Duodenal mucosa (tissue), 2 donors: ENCODE measurements around the gene DPYSL4.

Source experiments
- H3K27ac ChIP-seq: one replicate; pipeline ENCODE4 v1.7.0; 2013; ENCODE audit warnings: low read depth, low read length
- H3K27me3 ChIP-seq, 2 donors: one replicate each; pipeline ENCODE4 v1.7.0; 2013; ENCODE audit warnings: low read length in 2 of 2, control low read depth in 1 of 2; ENCODE audit not compliant: insufficient read depth in 2 of 2, control insufficient read depth in 1 of 2
- H3K36me3 ChIP-seq, 2 donors: one replicate each; pipeline ENCODE4 v1.7.0; 2013; ENCODE audit warnings: low read length in 2 of 2, control low read depth in 1 of 2; ENCODE audit not compliant: insufficient read depth in 2 of 2, control insufficient read depth in 1 of 2
- H3K4me1 ChIP-seq, 2 donors: one replicate each; pipeline ENCODE4 v1.7.0; 2013; ENCODE audit warnings: low read length in 2 of 2, control low read depth in 1 of 2; ENCODE audit not compliant: insufficient read depth in 2 of 2, control insufficient read depth in 1 of 2
- H3K4me3 ChIP-seq, 2 donors: one replicate each; pipeline ENCODE4 v1.7.0; 2013; ENCODE audit warnings: low read length in 2 of 2, low read depth in 1 of 2
- H3K9ac ChIP-seq, 2 donors: one replicate each; pipeline ENCODE4 v1.7.0; 2013; ENCODE audit warnings: low read length in 2 of 2, low read depth in 1 of 2
- H3K9me3 ChIP-seq, 2 donors: one replicate each; pipeline ENCODE4 v1.7.0; 2013; ENCODE audit warnings: low read length in 2 of 2, control low read depth in 1 of 2; ENCODE audit not compliant: control insufficient read depth in 1 of 2

The DPYSL4 gene

GRCh38 chr10:132149917-132150316 lies 36.8 kb upstream of the DPYSL4 start:
- no peak overlapping the region for H3K27ac ChIP-seq
- no peaks in the 10 kb centered on the region for H3K27me3 ChIP-seq
- no peak overlapping the region for H3K9ac ChIP-seq
- no peaks in the 10 kb centered on the region for H3K36me3 ChIP-seq
- H3K4me1 ChIP-seq: no peaks in the 10 kb centered on the region
- H3K9me3 ChIP-seq: no peaks in the 10 kb centered on the region
- no peak overlapping the region for H3K4me3 ChIP-seq

GRCh38 chr10:132150777-132151176 lies 36.0 kb upstream of the DPYSL4 start:
- no peak overlapping the region for H3K9ac ChIP-seq
- no peak overlapping the region for H3K4me3 ChIP-seq
- no peaks in the 10 kb centered on the region for H3K36me3 ChIP-seq
- no peaks in the 10 kb centered on the region for H3K27me3 ChIP-seq
- H3K9me3 ChIP-seq: no peaks in the 10 kb centered on the region
- H3K27ac ChIP-seq: no peak overlapping the region
- H3K4me1 ChIP-seq: no peaks in the 10 kb centered on the region

GRCh38 chr10:132151286-132151950 lies 35.3 kb upstream of the DPYSL4 start:
- no peaks in the 10 kb centered on the region for H3K4me1 ChIP-seq
- no peaks in the 10 kb centered on the region for H3K27me3 ChIP-seq
- H3K9me3 ChIP-seq: no peaks in the 10 kb centered on the region
- H3K27ac ChIP-seq: no peak overlapping the region
- no peak overlapping the region for H3K4me3 ChIP-seq
- H3K36me3 ChIP-seq: no peaks in the 10 kb centered on the region
- no peak overlapping the region for H3K9ac ChIP-seq

- Histone ChIP-seq H3K9me3 (no peaks in the 10 kb centered on the region), H3K9ac (no peak overlapping the region), H3K36me3 (no peaks in the 10 kb centered on the region), H3K27ac (no peak overlapping the region), H3K27me3 (no peaks in the 10 kb centered on the region), H3K4me3 (no peak overlapping the region), H3K4me1 (no peaks in the 10 kb centered on the region)
Measured at GRCh38 chr10:132151951-132152505, 34.7 kb upstream of the DPYSL4 start.

- H3K27me3 ChIP-seq: no peaks in the 10 kb centered on the region
- H3K36me3 ChIP-seq: no peaks in the 10 kb centered on the region
- H3K4me3 ChIP-seq: no peak overlapping the region
Measured at GRCh38 chr10:132152896-132153580, 33.7 kb upstream of the DPYSL4 start.

GRCh38 chr10:132153616-132154217 lies 33.0 kb upstream of the DPYSL4 start:
- no peaks in the 10 kb centered on the region for H3K36me3 ChIP-seq
- no peaks in the 10 kb centered on the region for H3K4me1 ChIP-seq
- no peaks in the 10 kb centered on the region for H3K9me3 ChIP-seq

More at GRCh38 chr10:132152896-132153580, 33.7 kb upstream of the DPYSL4 start:
- Histone ChIP-seq H3K9me3 (no peaks in the 10 kb centered on the region), H3K9ac (no peak overlapping the region), H3K4me1 (no peaks in the 10 kb centered on the region), H3K27ac (no peak overlapping the region)

GRCh38 chr10:132154440-132154839 lies 32.3 kb upstream of the DPYSL4 start:
- no peak overlapping the region for H3K9ac ChIP-seq
- H3K4me1 ChIP-seq: no peaks in the 10 kb centered on the region
- no peaks in the 10 kb centered on the region for H3K27me3 ChIP-seq
- no peaks in the 10 kb centered on the region for H3K36me3 ChIP-seq
- no peak overlapping the region for H3K4me3 ChIP-seq
- no peaks in the 10 kb centered on the region for H3K9me3 ChIP-seq
- no peak overlapping the region for H3K27ac ChIP-seq

More at GRCh38 chr10:132153616-132154217, 33.0 kb upstream of the DPYSL4 start:
- no peak overlapping the region for H3K9ac ChIP-seq
- H3K27me3 ChIP-seq: no peaks in the 10 kb centered on the region
- H3K27ac ChIP-seq: no peak overlapping the region
- no peak overlapping the region for H3K4me3 ChIP-seq

GRCh38 chr10:132154931-132155330 lies 31.8 kb upstream of the DPYSL4 start:
- no peak overlapping the region for H3K4me3 ChIP-seq
- H3K27ac ChIP-seq: no peak overlapping the region
- H3K27me3 ChIP-seq: no peaks in the 10 kb centered on the region
- no peaks in the 10 kb centered on the region for H3K9me3 ChIP-seq
- no peaks in the 10 kb centered on the region for H3K36me3 ChIP-seq
- no peaks in the 10 kb centered on the region for H3K4me1 ChIP-seq
- no peak overlapping the region for H3K9ac ChIP-seq

- no peak overlapping the region for H3K9ac ChIP-seq
Measured at GRCh38 chr10:132155723-132156381, 30.9 kb upstream of the DPYSL4 start.

GRCh38 chr10:132156382-132156781 lies 30.4 kb upstream of the DPYSL4 start:
- H3K9ac ChIP-seq: no peak overlapping the region
- H3K9me3 ChIP-seq: no peaks in the 10 kb centered on the region
- no peaks in the 10 kb centered on the region for H3K36me3 ChIP-seq
- H3K27me3 ChIP-seq: no peaks in the 10 kb centered on the region
- H3K27ac ChIP-seq: no peak overlapping the region
- H3K4me1 ChIP-seq: no peaks in the 10 kb centered on the region
- H3K4me3 ChIP-seq: no peak overlapping the region

More at GRCh38 chr10:132155723-132156381, 30.9 kb upstream of the DPYSL4 start:
- no peaks in the 10 kb centered on the region for H3K27me3 ChIP-seq
- no peak overlapping the region for H3K27ac ChIP-seq
- no peak overlapping the region for H3K4me3 ChIP-seq
- H3K36me3 ChIP-seq: no peaks in the 10 kb centered on the region
- H3K9me3 ChIP-seq: no peaks in the 10 kb centered on the region
- no peaks in the 10 kb centered on the region for H3K4me1 ChIP-seq
